IMR-90 (cell line): ENCODE results near the gene DNAH8.

ENCODE experiments used
- CEBPB ChIP-seq: IDR thresholded peaks from 2 replicates; pipeline ENCODE4 v1.6.1; 2012; ENCODE audit warnings: low read depth, low read length, improper control_type of control experiment
- CTCF ChIP-seq: conservative IDR thresholded peaks from 2 replicates; pipeline ENCODE4 v1.5.1; 2012; ENCODE audit warnings: mild to moderate bottlenecking, low read depth, low read length, improper control_type of control experiment
- MAFK ChIP-seq: IDR thresholded peaks from 2 replicates; pipeline ENCODE4 v1.6.1; 2012; ENCODE audit warnings: low read depth, low read length, improper control_type of control experiment
- MAZ ChIP-seq: IDR thresholded peaks from 2 replicates; pipeline ENCODE4 v1.6.1; 2012; ENCODE audit warnings: low read depth, mild to moderate bottlenecking, low read length, improper control_type of control experiment, moderate library complexity, borderline replicate concordance
- MXI1 ChIP-seq: IDR thresholded peaks from 2 replicates; pipeline ENCODE4 v1.6.1; 2012; ENCODE audit warnings: low read depth, mild to moderate bottlenecking, low read length, moderate library complexity, borderline replicate concordance
- POLR2A ChIP-seq: IDR thresholded peaks from 2 replicates; pipeline ENCODE4 v1.6.1; 2012; ENCODE audit warnings: mild to moderate bottlenecking, low read depth, low read length
- RAD21 ChIP-seq: IDR thresholded peaks from 2 replicates; pipeline ENCODE4 v1.6.1; 2012; ENCODE audit warnings: low read length, improper control_type of control experiment
- SMC3 ChIP-seq: fragments of 150-350 bp; IDR thresholded peaks from 2 replicates; pipeline ENCODE4 v1.6.1; 2016; ENCODE audit warnings: low read depth, mild to moderate bottlenecking, antibody characterized with exemption, low read length, moderate library complexity
- USF2 ChIP-seq: fragments of 150-350 bp; IDR thresholded peaks from 2 replicates; pipeline ENCODE4 v1.6.1; 2017; ENCODE audit warnings: mild to moderate bottlenecking, antibody characterized with exemption, low read length, low read depth
- TF ChIP-seq, protein P1 (sequence below): fragments of 150-350 bp; IDR thresholded peaks from 2 replicates; pipeline ENCODE4 v1.6.1; 2016; ENCODE audit warnings: low read depth, mild to moderate bottlenecking, low read length, moderate library complexity, borderline replicate concordance

- TF ChIP-seq POLR2A (no peak), CTCF (no peak), USF2 (no peak), MAZ (no peak), RAD21 (no peak), SMC3 (no peak), CEBPB (no peak), MAFK (no peak), MXI1 (no peak)
- TF ChIP-seq, protein P1, sequence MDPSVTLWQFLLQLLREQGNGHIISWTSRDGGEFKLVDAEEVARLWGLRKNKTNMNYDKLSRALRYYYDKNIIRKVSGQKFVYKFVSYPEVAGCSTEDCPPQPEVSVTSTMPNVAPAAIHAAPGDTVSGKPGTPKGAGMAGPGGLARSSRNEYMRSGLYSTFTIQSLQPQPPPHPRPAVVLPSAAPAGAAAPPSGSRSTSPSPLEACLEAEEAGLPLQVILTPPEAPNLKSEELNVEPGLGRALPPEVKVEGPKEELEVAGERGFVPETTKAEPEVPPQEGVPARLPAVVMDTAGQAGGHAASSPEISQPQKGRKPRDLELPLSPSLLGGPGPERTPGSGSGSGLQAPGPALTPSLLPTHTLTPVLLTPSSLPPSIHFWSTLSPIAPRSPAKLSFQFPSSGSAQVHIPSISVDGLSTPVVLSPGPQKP, result no peak
Measured at GRCh38 chr6:38695933-38696332, 19.2 kb upstream of the DNAH8 start.
